Peyer's patch (tissue), 4 donors: ENCODE data around the gene PLEKHO1. TPM values are rescaled to one million over a fixed set of nuclear protein-coding genes. Genes with fewer than 3 reads are reported as not detected.

Source experiments
- DNase-seq, 3 donors: peaks; one replicate each; pipeline ENCODE4 v3.0.0-alpha.2; 2017 to 2019
- H3K27ac ChIP-seq, 4 donors: fragments of 200-600 bp; sonication (generic); one replicate each; pipeline ENCODE4 v1.5.1; 2016 to 2019
- H3K27me3 ChIP-seq, 2 donors: fragments of 200-600 bp; sonication (generic); one replicate each; pipeline ENCODE4 v1.5.1; 2019
- H3K36me3 ChIP-seq, 3 donors: fragments of 200-600 bp; sonication (generic); one replicate each; pipeline ENCODE4 v1.5.1; 2016 to 2019
- H3K4me1 ChIP-seq, 4 donors: fragments of 200-600 bp; sonication (generic); one replicate each; pipeline ENCODE4 v1.5.1; 2016 to 2019
- H3K4me3 ChIP-seq, 4 donors: fragments of 200-600 bp; sonication (generic); 1 replicate in 3 of 4; 2 replicates in 1 of 4; pipeline ENCODE4 v1.5.1; 2016 to 2019; ENCODE audit warnings: mild to moderate bottlenecking in 1 of 4
- H3K9me3 ChIP-seq, 4 donors: fragments of 200-600 bp; sonication (generic); one replicate each; pipeline ENCODE4 v1.5.1; 2016 to 2019; ENCODE audit warnings: mild to moderate bottlenecking in 1 of 4
- POLR2A ChIP-seq, 2 donors: fragments of 450-650 bp; IDR thresholded peaks; one replicate each; pipeline ENCODE4 v1.5.1; 2017; ENCODE audit warnings: antibody characterized with exemption in 2 of 2, mild to moderate bottlenecking in 2 of 2, moderate library complexity in 2 of 2
- total RNA-seq, 4 donors: library from RNA; depleted of rRNA; stranded (reverse); fragments of >200 nt; gene quantifications; one replicate each; pipeline ENCODE4 v1.1.0, GENCODE V29; 2016
- TF ChIP-seq, protein P1 (sequence below), 6 experiments: fragments of 450-650 bp in 4 of 6; fragments of 200-600 bp in 2 of 6; sonication (generic) in 1 of 6; IDR thresholded peaks; one replicate each; pipeline ENCODE4 v1.5.1; 2017 to 2019; ENCODE audit warnings: antibody characterized with exemption in 6 of 6, mild to moderate bottlenecking in 3 of 6, moderate library complexity in 1 of 6

PLEKHO1 gene
- total RNA-seq, 4 donors from 2014 or later = 12.6 to 106 (median 29.6) TPM

DNA sequence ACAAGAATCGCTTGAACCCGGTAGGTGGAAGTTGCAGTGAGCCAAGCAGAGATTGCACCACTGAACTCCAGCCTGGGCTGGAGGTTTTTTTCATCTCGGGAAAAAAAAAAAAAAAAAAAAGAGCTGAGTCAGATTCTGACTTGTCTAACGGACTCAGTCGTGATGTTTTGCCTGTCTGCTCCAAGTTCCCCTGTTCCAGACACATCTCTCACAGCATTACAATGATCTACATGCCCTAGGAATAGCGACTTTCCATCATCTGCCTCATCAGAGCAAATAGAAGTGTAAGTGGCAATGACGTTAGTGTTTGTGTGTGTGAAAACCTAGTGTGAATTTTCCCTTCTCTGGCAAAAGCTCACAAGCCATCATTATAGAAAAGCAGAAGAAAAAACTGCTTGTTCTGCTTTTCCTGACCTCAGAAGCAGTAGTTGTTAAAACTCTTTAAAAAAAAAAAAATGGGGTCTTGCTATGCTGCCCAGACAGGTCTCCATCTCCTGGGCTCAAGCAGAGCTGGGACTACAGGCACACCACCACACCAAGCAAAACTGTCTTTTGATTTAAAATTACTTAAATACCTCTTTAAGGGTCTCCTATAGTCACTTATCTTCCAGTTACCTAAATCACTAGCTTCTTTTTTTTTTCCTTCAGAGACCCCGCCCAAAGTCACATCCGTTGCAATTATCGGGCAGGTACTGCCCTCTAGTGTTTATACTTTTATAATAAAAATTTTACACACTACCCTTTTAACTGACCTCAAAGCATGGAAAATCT, 37.3 kb downstream of the PLEKHO1 start:
- Histone ChIP-seq H3K9me3 (no peaks in the 10 kb centered on the region), H3K36me3 (no peaks in the 10 kb centered on the region), H3K27ac (peak overlapping the region in 2 of 4 donors; percentile 19 to 26), H3K27me3 (no peaks in the 10 kb centered on the region), H3K4me1 (peaks cover 0 to 10% (median 0%) of the 10 kb centered on the region in 4 donors), H3K4me3 (no peak overlapping the region)
- TF ChIP-seq POLR2A (IDR thresholded peaks at IDR 0.05) = no peak
- TF ChIP-seq, protein P1, sequence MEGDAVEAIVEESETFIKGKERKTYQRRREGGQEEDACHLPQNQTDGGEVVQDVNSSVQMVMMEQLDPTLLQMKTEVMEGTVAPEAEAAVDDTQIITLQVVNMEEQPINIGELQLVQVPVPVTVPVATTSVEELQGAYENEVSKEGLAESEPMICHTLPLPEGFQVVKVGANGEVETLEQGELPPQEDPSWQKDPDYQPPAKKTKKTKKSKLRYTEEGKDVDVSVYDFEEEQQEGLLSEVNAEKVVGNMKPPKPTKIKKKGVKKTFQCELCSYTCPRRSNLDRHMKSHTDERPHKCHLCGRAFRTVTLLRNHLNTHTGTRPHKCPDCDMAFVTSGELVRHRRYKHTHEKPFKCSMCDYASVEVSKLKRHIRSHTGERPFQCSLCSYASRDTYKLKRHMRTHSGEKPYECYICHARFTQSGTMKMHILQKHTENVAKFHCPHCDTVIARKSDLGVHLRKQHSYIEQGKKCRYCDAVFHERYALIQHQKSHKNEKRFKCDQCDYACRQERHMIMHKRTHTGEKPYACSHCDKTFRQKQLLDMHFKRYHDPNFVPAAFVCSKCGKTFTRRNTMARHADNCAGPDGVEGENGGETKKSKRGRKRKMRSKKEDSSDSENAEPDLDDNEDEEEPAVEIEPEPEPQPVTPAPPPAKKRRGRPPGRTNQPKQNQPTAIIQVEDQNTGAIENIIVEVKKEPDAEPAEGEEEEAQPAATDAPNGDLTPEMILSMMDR (IDR thresholded peaks at IDR 0.05) = peak in 5 of 6 experiments; percentile 30 to 68 (median 58)
- no peak for DNase-seq

DNA sequence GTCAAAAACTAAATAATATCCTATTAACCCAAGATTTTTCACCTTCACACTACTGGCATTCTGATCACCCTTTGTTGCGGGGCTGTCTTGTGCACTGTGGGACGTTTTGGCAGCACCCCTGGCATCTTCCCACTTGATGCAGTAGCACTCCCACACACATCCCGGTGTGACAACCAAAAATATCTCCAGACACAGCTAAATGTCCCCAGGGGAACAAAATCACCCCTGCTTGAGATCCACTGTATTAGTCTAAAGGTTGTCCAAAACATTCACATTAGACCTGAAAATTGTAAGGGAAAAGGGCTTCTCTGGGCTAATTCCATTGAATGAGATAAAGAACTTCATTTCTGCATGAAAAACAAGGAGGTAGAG, 37.8 kb downstream of the PLEKHO1 start:
- no peaks in the 10 kb centered on the region for H3K27me3 ChIP-seq
- no peak for TF ChIP-seq POLR2A (IDR thresholded peaks at IDR 0.05)
- TF ChIP-seq, protein P1 (IDR thresholded peaks at IDR 0.05) = no peak
- H3K9me3 ChIP-seq = no peaks in the 10 kb centered on the region
- no peak for DNase-seq
- peaks cover 0 to 10% (median 0%) of the 10 kb centered on the region in 4 donors for H3K4me1 ChIP-seq
- no peaks in the 10 kb centered on the region for H3K36me3 ChIP-seq
- H3K27ac ChIP-seq = no peak overlapping the region
- H3K4me3 ChIP-seq = no peak overlapping the region

DNA sequence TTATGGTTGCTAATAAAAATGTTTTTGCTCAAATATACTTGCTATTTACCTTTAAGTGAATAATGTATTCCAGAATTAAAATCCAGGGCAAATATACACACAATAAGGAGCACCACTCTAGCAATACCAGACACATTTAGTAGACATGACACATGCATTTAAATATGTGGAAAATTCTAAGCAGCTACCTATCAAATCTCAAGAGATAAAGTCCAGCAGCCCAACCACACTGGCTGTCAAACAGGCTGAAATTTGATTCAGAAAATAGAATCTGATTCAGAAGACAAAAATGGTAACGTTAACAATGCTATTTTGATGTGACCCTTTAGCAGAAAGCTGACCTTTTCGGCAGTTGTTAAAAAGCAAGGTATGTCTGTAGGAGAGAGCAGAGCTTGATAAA, 42.3 kb downstream of the PLEKHO1 start:
- no peak for TF ChIP-seq POLR2A (IDR thresholded peaks at IDR 0.05)
- TF ChIP-seq, protein P1 (IDR thresholded peaks at IDR 0.05) = no peak
- no peak for DNase-seq
- Histone ChIP-seq H3K9me3 (no peaks in the 10 kb centered on the region), H3K27me3 (no peaks in the 10 kb centered on the region), H3K4me3 (no peak overlapping the region), H3K36me3 (no peaks in the 10 kb centered on the region), H3K27ac (no peak overlapping the region), H3K4me1 (peaks cover 0 to 7% (median 0%) of the 10 kb centered on the region in 4 donors)

DNA sequence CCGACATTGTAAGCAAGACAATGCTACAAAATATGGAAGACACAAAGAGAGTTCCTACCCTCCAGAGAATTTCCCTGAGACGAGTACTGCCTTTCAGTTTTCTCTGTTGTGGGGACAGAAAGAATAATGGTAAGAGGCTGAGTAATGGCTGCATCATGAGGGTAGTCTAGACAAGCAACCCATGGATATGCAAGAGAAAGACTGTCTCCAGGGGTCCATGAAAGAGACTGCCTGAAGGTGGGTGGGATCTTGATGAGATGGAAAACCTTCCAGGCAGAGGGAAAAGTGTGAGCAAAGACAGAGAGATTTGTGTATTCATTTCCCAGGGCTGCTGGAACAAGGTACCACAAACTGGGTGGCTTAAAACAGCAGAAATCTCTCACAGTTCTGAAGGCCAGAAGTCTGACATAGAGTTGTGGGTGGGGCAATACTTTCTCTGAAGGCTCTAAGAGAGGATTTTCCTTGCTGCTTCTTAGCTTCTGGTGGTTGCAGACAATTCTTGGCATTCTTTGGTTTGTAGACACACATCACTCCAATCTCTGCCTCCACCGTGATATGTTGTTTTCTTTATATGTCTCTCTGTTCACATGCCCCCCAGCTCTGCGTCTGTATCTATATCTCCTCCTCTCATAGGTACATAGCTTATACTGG, 44.8 kb downstream of the PLEKHO1 start:
- Histone ChIP-seq H3K4me1 (no peaks in the 10 kb centered on the region), H3K9me3 (no peaks in the 10 kb centered on the region), H3K4me3 (no peak overlapping the region), H3K36me3 (no peaks in the 10 kb centered on the region), H3K27ac (no peak overlapping the region), H3K27me3 (no peaks in the 10 kb centered on the region)
- DNase-seq = no peak
- TF ChIP-seq, protein P1 (IDR thresholded peaks at IDR 0.05) = no peak
- no peak for TF ChIP-seq POLR2A (IDR thresholded peaks at IDR 0.05)

DNA sequence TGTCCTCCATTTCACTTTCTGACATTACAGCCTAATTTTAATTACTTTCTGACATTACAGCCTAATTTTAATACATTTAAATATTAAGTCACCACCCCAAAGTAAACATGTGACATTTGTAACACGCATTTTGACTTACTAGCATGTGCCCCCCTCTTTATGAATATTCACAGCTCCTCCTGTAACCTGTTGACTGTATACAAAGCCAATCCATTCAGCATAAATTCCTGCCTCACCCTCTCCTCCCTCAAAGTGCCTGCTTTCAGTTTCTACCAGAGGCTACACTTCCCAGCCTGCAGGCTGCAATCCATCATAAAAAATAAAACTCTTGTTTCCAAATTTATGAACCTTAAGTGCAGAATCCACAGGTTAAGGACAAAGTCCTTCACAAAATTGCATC, 46.7 kb downstream of the PLEKHO1 start:
- DNase-seq = no peak

More for the DNA sequence above, 46.7 kb downstream of the PLEKHO1 start:
- H3K27me3 ChIP-seq = no peaks in the 10 kb centered on the region
- H3K36me3 ChIP-seq = no peaks in the 10 kb centered on the region
- H3K4me3 ChIP-seq = no peak overlapping the region
- H3K9me3 ChIP-seq = no peaks in the 10 kb centered on the region
- no peaks in the 10 kb centered on the region for H3K4me1 ChIP-seq
- no peak overlapping the region for H3K27ac ChIP-seq
- TF ChIP-seq POLR2A (IDR thresholded peaks at IDR 0.05) = no peak
- TF ChIP-seq, protein P1 (IDR thresholded peaks at IDR 0.05) = no peak
